Epithelial cell of proximal tubule (primary cell): Measurements from ENCODE around the gene CHPF. TPM values are rescaled to one million over a fixed set of nuclear protein-coding genes. Genes with fewer than 3 reads are reported as not detected.

Experiments used
- DNase-seq: peaks from one replicate; pipeline ENCODE4 v3.0.0-alpha.2; 2011; ENCODE audit warnings: low read depth
- H3K4me3 ChIP-seq: 2 replicates; pipeline ENCODE4 v1.5.1; 2011; ENCODE audit warnings: low read depth, mild to moderate bottlenecking, low read length
- CTCF ChIP-seq: conservative IDR thresholded peaks from 2 replicates; pipeline ENCODE4 v1.5.1; 2012; ENCODE audit warnings: low read depth, mild to moderate bottlenecking, low read length
- total RNA-seq: library from RNA; depleted of rRNA; stranded (reverse); fragments of >200 nt; gene quantifications from 2 replicates; pipeline ENCODE4 v1.2.3, GENCODE V29; 2015

CHPF gene
- total RNA-seq, 1 donor from 2014 or later: 122 TPM

- no peak for DNase-seq
- no peak for TF ChIP-seq CTCF
- H3K4me3 ChIP-seq: no peak overlapping the region
Observed at GRCh38 chr2:219515874-219516629, 27.6 kb downstream of the CHPF start.

GRCh38 chr2:219514836-219515235 is 28.8 kb downstream of the CHPF start:
- TF ChIP-seq CTCF: no peak
- no peak overlapping the region for H3K4me3 ChIP-seq
- no peak for DNase-seq

- TF ChIP-seq CTCF: no peak
- DNase-seq: no peak
- no peak within 1 kb of the TSS for H3K4me3 ChIP-seq
Observed at GRCh38 chr2:219514196-219514761, 29.3 kb downstream of the CHPF start, which contains the start of gene ASIC4. ASIC4 (plus strand) TSS chr2:219514482; CDS start chr2:219514725, 243 bp downstream.

GRCh38 chr2:219513787-219514186 is 29.8 kb downstream of the CHPF start:
- H3K4me3 ChIP-seq: no peak overlapping the region
- no peak for DNase-seq
- no peak for TF ChIP-seq CTCF

GRCh38 chr2:219512524-219513216 is 30.9 kb downstream of the CHPF start:
- H3K4me3 ChIP-seq: no peak overlapping the region
- no peak for TF ChIP-seq CTCF
- no peak for DNase-seq

- H3K4me3 ChIP-seq: no peak overlapping the region
- TF ChIP-seq CTCF: no peak
- no peak for DNase-seq
Observed at GRCh38 chr2:219511547-219512325, 31.9 kb downstream of the CHPF start.
